Loucy (cell line): ENCODE measurements around the gene AGMAT.

ENCODE experiments used
- CTCF ChIP-seq: fragments of 200-600 bp; sonication (generic); conservative IDR thresholded peaks from 2 replicates; pipeline ENCODE4 v1.5.1; 2014; ENCODE audit warnings: mild to moderate bottlenecking, antibody characterized with exemption, low read length
- EZH2phosphoT487 ChIP-seq: fragments of 200-600 bp; IDR thresholded peaks from 2 replicates; pipeline ENCODE4 v1.6.1; 2018; ENCODE audit warnings: antibody characterized with exemption, mild to moderate bottlenecking, moderate library complexity, borderline replicate concordance

GRCh38 chr1:15622712-15623373 is 38.0 kb upstream of the AGMAT start:
- TF ChIP-seq CTCF, result 0 out of 2 replicates have a peak, but pooled peaks have one; percentile 9
- TF ChIP-seq EZH2phosphoT487, result no peak
